Stimulated activated CD8-positive, alpha-beta memory T cell treated with anti-CD3 and anti-CD28 coated beads, Interleukin-4, amount 100 ng/mL, for 4 hours (primary cell): ENCODE data around the gene FGD4.

Experiments
- DNase-seq, 2 donors: peaks; one replicate each; pipeline ENCODE4 v3.0.0-alpha.2; 2020; ENCODE audit warnings: low read depth in 2 of 2, low spot score in 1 of 2

Gene FGD4

GRCh38 chr12:32666018-32666417, 266.7 kb downstream of the FGD4 start:
- DNase-seq: no peak

- DNase-seq: no peak
Measured at GRCh38 chr12:32669584-32669983, 270.2 kb downstream of the FGD4 start.

DNA sequence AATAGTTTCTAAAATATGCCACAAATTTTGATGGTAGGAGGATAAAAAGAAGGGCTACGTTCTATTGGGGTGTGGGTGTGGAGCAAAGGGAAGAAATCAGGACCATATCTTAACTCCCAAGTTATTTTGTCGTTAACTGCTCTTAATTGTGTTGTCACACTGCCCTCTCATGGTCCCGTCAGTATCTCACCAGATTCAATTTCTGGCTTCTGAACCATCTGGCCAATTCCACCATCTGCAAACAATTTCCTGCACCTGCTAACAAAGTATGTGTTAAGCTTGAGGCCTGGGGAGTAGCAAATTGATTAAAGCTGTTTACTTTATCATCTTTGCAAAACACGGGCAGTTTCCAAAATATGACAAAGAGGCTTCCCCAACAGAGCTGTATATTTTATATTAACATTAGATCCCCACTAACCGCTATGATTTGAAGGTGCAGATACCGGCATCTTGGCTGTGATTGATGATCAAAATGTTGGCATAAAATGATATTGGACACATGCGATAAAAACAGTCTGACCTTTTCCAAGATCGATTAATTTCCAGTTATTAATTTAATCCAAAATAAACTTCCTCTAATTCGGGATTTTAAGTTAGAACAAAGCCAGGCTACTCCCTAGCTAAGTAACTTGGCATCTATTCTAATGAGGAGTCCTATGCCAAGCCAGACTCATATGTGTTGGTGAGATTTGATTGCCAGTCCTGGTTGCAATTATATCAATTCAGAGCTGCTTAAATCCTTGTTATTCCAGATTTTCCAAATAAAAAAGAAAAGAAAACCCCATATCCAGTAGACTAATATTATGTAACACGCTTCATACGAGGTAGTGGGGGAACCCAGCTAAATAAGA, 272.8 kb downstream of the FGD4 start:
- no peak for DNase-seq

DNA sequence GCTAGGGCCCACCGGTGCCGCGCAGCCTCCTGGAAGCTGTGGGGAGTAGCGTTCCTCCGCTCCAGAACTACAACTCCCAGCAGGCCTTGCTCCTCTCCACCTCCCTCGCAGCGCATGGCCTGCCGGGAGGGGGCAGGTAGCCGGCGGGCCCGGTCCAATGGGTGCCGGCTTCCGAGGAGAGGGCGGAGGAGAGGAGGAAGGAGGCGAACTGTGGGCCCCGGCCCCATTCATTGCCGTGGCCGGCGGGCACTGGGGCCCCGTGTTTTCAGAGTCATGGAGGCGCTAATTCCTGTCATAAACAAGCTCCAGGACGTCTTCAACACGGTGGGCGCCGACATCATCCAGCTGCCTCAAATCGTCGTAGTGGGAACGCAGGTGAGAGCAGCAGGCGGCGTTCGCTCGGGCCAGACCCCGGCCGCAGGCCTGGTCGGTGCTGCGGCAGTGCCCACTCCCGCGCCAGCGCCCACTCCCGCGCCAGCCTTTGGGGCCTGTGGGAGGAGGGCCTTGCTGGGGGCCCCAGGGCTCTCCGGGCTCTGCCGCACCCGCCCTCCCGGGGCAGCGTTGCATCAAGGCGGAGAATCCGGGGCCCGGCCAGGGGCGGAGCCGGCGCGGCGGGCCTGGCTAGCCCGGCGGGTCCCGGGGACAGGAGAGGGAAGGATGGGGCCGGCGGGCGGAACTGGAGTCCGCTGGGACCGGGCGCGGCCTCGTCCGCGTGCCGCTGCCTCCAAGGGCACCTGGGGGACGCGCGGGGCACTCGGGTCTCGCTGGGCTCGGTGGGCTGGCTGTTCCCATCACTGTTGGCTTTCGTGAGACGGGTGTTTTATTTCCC, 279.9 kb downstream of the FGD4 start, which contains the start of gene DNM1L:
DNM1L (plus strand) TSS at position 211 of the 829 bp plus-strand sequence; CDS start at position 274, 63 bp downstream.
- DNase-seq: peak; percentile 72 to 83

GRCh38 chr12:32679920-32680237, 280.5 kb downstream of the FGD4 start:
- no peak for DNase-seq

DNA sequence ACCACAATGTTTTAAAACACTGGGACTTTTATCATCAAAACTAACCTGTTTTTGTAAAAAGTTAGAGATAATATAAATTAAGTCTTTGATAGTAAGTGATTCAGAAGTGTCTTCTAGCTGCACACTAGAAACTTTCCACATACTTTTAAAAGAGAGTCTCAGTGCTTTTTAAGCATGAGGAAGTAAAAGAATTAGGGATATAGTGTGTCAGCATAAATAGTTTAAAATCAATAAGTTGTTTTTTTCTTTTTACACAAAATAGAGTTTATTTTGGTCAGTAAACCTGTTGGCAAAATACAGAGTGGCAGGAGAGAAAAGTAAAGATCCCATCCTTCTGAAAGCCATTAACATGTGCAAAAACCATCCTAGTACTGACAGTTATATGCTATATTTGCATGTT, 281.4 kb downstream of the FGD4 start:
- no peak for DNase-seq

DNA sequence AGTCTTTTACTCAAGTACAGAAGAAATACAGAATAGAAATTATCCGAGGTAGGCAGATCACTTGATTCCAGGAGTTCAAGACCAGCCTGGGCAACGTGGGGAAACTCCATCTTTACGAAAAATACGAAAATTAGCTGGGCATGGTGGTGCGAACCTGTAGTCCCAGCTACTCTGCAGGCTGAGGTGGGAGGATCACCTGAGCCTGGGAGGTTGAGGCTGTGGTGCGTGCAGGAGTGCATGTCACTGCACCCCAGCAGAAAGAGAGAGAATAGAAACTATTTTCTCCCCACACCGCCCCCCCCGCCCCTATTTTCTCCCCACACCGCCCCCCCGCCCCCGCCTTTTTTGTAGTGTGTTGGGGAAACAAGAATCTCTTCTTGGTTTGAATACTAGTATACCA, 281.9 kb downstream of the FGD4 start:
- DNase-seq: no peak

DNA sequence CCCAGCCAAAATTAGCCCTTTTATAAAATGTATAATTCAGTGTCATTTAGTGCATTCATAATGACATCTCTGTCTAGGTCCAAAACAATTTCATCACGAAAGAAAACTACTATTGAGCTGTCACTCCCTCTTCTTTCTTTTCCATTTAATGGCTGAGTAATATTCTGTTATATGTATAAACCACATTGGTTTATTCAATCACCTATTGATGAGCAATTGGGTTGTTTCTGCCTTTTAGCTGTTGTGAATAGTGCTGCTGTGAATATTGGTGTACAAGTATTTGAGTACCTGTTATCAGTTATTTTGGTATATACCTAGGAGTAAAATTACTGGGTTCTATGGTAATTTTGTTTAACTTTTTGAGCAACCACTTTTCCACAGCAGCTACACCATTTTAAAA, 287.0 kb downstream of the FGD4 start:
- DNase-seq: no peak

- DNase-seq: no peak
Measured at GRCh38 chr12:32688786-32689185, 289.4 kb downstream of the FGD4 start.

GRCh38 chr12:32690927-32691326, 291.6 kb downstream of the FGD4 start:
- no peak for DNase-seq

DNA sequence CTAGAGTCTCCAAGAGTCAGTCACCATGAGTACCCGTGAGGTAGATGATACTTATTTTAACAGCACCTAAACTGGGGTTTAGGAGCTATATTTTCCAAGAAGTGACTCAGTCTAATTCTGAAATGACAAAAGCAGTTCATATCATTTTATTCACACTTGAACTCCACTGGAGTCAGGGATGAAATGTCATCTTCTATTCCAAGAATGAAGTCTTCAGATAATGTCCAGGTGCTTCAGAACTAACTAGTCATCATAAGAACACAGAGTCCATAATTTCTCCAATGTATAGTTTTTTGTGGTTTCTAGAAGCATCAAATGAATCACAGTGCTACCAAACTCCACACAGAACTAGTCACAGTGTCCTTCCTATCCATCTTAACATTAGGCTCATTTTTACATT, 293.0 kb downstream of the FGD4 start:
- no peak for DNase-seq

DNA sequence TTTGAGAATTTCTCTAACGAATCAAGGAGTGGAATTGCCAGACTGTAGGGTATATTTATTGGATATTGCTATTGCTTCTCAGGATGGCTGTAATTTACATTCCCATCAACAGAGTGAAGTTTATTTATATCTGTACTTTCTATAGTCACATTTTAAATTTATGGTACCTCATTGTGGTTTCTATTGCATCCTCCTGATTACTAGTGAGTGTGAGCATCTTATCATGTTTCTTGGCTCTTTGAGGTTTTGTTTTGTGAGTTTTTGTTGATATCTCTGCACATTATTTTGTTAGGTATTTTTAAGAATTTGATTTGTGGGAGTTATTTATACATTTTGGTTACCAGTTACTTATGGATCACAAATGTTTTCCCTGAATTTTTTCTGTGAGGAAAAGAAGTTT, 293.7 kb downstream of the FGD4 start:
- no peak for DNase-seq
